B cell (primary cell): Measurements from ENCODE around the gene EIPR1. TPM values are rescaled to one million over a fixed set of nuclear protein-coding genes. Genes with fewer than 3 reads are reported as not detected.

Experiments used
- ATAC-seq: fragments of 200-7000 bp; cut with Tn5 transposase; one replicate; pipeline ENCODE4 v1.10.0; 2021; ENCODE audit warnings: low read depth, mild to moderate bottlenecking, moderate number of reproducible peaks, moderate library complexity
- CTCF ChIA-PET: fragments of 350-600 bp; sonication (Branson Sonifier 250); formaldehyde crosslinking; loops from one replicate; lab custom pipeline; 2021; ENCODE audit warnings: antibody characterized with exemption, inconsistent platforms; lab: Charles Lee
- POLR2A ChIA-PET: fragments of 350-600 bp; sonication (Branson Sonifier 250); formaldehyde crosslinking; loops from one replicate; lab custom pipeline; 2021; ENCODE audit warnings: antibody characterized with exemption; lab: Charles Lee
- DNase-seq: peaks from one replicate; pipeline ENCODE4 v3.0.0; 2013
- H2AFZ ChIP-seq: 2 replicates; pipeline ENCODE4 v1.6.1; 2012; ENCODE audit warnings: mild to moderate bottlenecking, low read depth, low read length; ENCODE audit not compliant: insufficient read depth, poor library complexity, severe bottlenecking
- H3K27ac ChIP-seq, 2 donors: 1 replicate in 1 of 2; 2 replicates in 1 of 2; pipeline ENCODE4 v1.5.1; 2012 to 2013; ENCODE audit warnings: low read length in 2 of 2, mild to moderate bottlenecking in 2 of 2, moderate library complexity in 1 of 2
- H3K27me3 ChIP-seq, 4 experiments: fragments of 200-600 bp in 1 of 4; sonication (generic) in 1 of 4; replicated peaks in 1 of 4; 1 replicate in 2 of 4; 2 replicates in 2 of 4; pipeline versions ENCODE4 v1.6.1 to v1.7.0; 2013 to 2016; ENCODE audit warnings: low read length in 3 of 4, mild to moderate bottlenecking in 2 of 4, mixed read lengths in 1 of 4, moderate library complexity in 1 of 4; ENCODE audit not compliant: insufficient read depth in 4 of 4, control insufficient read depth in 3 of 4; ENCODE audit errors: control extremely low read depth in 1 of 4
- H3K36me3 ChIP-seq, 2 experiments: replicated peaks in 1 of 2; 1 replicate in 1 of 2; 2 replicates in 1 of 2; pipeline versions ENCODE4 v1.6.1 to v1.7.1; 2013; ENCODE audit warnings: low read length in 1 of 2; ENCODE audit not compliant: insufficient read depth in 2 of 2, control insufficient read depth in 1 of 2; ENCODE audit errors: control extremely low read depth in 1 of 2, extremely low read depth in 1 of 2
- H3K4me1 ChIP-seq, 2 donors: fragments of 200-600 bp in 1 of 2; sonication (generic) in 1 of 2; 1 replicate in 1 of 2; 2 replicates in 1 of 2; pipeline versions ENCODE4 v1.5.1 to v1.6.1; 2013 to 2017; ENCODE audit warnings: low read length in 2 of 2; ENCODE audit not compliant: control insufficient read depth in 2 of 2, insufficient read depth in 2 of 2
- H3K4me2 ChIP-seq: replicated peaks from 2 replicates; pipeline ENCODE3; 2012; ENCODE audit warnings: mild to moderate bottlenecking, low read depth, low read length; ENCODE audit not compliant: poor library complexity, severe bottlenecking
- H3K4me3 ChIP-seq, 5 experiments: fragments of 200-600 bp in 1 of 5; sonication (generic) in 1 of 5; 1 replicate in 3 of 5; 2 replicates in 2 of 5; pipeline versions ENCODE4 v1.5.1 to v1.7.0; 2011 to 2016; ENCODE audit warnings: low read length in 4 of 5, mild to moderate bottlenecking in 4 of 5, low read depth in 2 of 5, control low read depth in 1 of 5, moderate library complexity in 1 of 5; ENCODE audit not compliant: insufficient read depth in 1 of 5; ENCODE audit errors: control extremely low read depth in 1 of 5, extremely low read depth in 1 of 5
- H3K79me2 ChIP-seq: fragments of 200-600 bp; sonication (generic); one replicate; pipeline ENCODE4 v1.6.0; 2016; ENCODE audit warnings: low read length; ENCODE audit not compliant: control insufficient read depth, insufficient read depth
- H3K9ac ChIP-seq: fragments of 200-600 bp; sonication (generic); 2 replicates; pipeline ENCODE4 v1.6.1; 2017; ENCODE audit warnings: mild to moderate bottlenecking, low read length, moderate library complexity
- H3K9me3 ChIP-seq, 3 donors: one replicate each; pipeline versions ENCODE4 v1.6.1 to v1.7.1; 2013; ENCODE audit warnings: low read length in 2 of 3; ENCODE audit not compliant: control insufficient read depth in 2 of 3, insufficient read depth in 1 of 3; ENCODE audit errors: control extremely low read depth in 1 of 3
- H4K20me1 ChIP-seq: 2 replicates; pipeline ENCODE4 v1.6.0; 2012; ENCODE audit warnings: mild to moderate bottlenecking, low read length; ENCODE audit not compliant: insufficient read depth, control insufficient read depth, poor library complexity, severe bottlenecking
- H3K27ac Mint-ChIP-seq: one replicate; pipeline ENCODE4 v1.8.0; 2021; ENCODE audit warnings: mixed read lengths
- H3K27me3 Mint-ChIP-seq: one replicate; pipeline ENCODE4 v1.8.0; 2021; ENCODE audit warnings: mixed read lengths
- H3K4me1 Mint-ChIP-seq: one replicate; pipeline ENCODE4 v1.8.0; 2021; ENCODE audit warnings: mixed read lengths
- H3K4me3 Mint-ChIP-seq: one replicate; pipeline ENCODE4 v1.8.0; 2021; ENCODE audit warnings: mixed read lengths
- H3K9me3 Mint-ChIP-seq: one replicate; pipeline ENCODE4 v1.8.0; 2022; ENCODE audit warnings: mixed read lengths; ENCODE audit not compliant: insufficient read depth
- EZH2 ChIP-seq: IDR thresholded peaks from 2 replicates; pipeline ENCODE4 v1.6.1; 2012; ENCODE audit warnings: borderline replicate concordance, low read depth, mild to moderate bottlenecking, moderate library complexity, low read length; ENCODE audit not compliant: insufficient read depth, poor library complexity, severe bottlenecking
- WGBS: methylation state at CpG from one replicate; pipeline ENCODE4 v1.1.5; 2013; ENCODE audit warnings: missing lambda C conversion rate; ENCODE audit not compliant: insufficient coverage; 5-methylcytosine and 5-hydroxymethylcytosine counted together
- intact Hi-C: fragments of 100-400 bp; cut with micrococcal nuclease; formaldehyde crosslinking; loops from one replicate; pipeline ENCODE4 v1.10.0; 2022
- polyA plus RNA-seq: library from polyadenylated mRNA; depleted of rRNA; stranded (reverse); fragments of >200 nt; gene quantifications from 2 replicates; pipeline ENCODE4 v1.2.3, GENCODE V29; 2012
- total RNA-seq, 2 donors: library from RNA; stranded (reverse); fragments of 120-200 nt in 1 of 2; gene quantifications; 1 replicate in 1 of 2; 2 replicates in 1 of 2; pipeline versions ENCODE4 v1.2.3 to v1.2.4, GENCODE V29; 2013 to 2022
- TF ChIP-seq, protein P1 (sequence below): fragments of 200-600 bp; IDR thresholded peaks from one replicate; pipeline ENCODE4 v1.8.0; 2022; ENCODE audit warnings: antibody characterized with exemption, mild to moderate bottlenecking

Gene EIPR1
- total and polyA plus RNA-seq, 2 donors (not counting 1 experiment from before 2014, with no cell fraction given), result 31.8 to 37.0 TPM

DNA sequence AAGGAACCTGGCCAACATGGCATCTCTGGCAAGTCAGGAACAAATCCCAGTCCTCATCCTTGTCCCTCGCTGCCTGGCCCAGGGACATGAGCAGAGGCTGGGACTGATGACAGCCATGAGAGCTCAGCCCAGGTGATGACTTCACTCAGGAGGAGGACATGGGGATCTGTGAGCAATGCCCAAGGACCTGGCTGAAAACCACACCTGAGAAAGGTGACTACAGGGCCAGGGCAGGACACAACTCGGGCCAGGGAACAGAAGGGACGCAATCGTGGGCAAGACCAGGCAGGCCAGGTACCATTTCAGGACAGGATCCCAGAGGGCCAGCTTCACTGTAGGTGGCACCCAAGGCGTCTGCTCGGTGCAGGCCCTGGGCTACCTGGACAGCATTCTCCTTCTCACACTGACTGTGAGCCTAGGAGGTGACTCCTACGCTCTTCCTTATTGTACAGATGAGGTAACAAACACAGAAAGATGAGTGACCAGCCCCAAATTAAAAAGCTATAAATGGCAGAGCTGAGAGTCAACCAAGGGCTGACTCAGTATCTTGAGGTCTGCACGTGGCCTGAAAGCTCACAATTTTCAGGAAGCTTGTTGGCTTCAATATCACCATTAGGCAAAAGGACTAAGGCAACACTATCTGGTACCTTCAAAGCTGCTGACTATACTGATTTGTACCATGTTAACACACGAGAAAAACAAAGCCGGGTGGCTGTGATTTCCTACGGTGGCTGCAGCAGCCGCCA is 141.1 kb downstream of the EIPR1 start:
- ATAC-seq, result no peak
- Mint-ChIP-seq H3K27ac (no peak overlapping the region), H3K27me3 (no peaks in the 10 kb centered on the region), H3K4me3 (no peak overlapping the region), H3K9me3 (no peaks in the 10 kb centered on the region), H3K4me1 (no peaks in the 10 kb centered on the region)
- no peak overlapping the region for H3K4me3 ChIP-seq
- DNase-seq, result no peak
- POLR2A ChIA-PET, result no interaction called here
- no peaks in the 10 kb centered on the region for H3K27me3 ChIP-seq
- H3K4me1 ChIP-seq, result peaks cover 11 to 16% of the 10 kb centered on the region in 2 donors
- peaks cover 32% of the 10 kb centered on the region for H3K79me2 ChIP-seq
- no peaks in the 10 kb centered on the region for H4K20me1 ChIP-seq
- 96% methylated on average over 10 of the region's 12 CpGs for WGBS
- H3K36me3 ChIP-seq, result peaks cover 0 to 2% of the 10 kb centered on the region in 2 experiments
- H2AFZ ChIP-seq, result no peak overlapping the region
- no peak overlapping the region for H3K4me2 ChIP-seq
- H3K27ac ChIP-seq, result no peak overlapping the region
- H3K9me3 ChIP-seq, result no peaks in the 10 kb centered on the region
- CTCF ChIA-PET, result no interaction called here
- intact Hi-C loops, result no loop called here
- no peak overlapping the region for H3K9ac ChIP-seq
- TF ChIP-seq, protein P1, sequence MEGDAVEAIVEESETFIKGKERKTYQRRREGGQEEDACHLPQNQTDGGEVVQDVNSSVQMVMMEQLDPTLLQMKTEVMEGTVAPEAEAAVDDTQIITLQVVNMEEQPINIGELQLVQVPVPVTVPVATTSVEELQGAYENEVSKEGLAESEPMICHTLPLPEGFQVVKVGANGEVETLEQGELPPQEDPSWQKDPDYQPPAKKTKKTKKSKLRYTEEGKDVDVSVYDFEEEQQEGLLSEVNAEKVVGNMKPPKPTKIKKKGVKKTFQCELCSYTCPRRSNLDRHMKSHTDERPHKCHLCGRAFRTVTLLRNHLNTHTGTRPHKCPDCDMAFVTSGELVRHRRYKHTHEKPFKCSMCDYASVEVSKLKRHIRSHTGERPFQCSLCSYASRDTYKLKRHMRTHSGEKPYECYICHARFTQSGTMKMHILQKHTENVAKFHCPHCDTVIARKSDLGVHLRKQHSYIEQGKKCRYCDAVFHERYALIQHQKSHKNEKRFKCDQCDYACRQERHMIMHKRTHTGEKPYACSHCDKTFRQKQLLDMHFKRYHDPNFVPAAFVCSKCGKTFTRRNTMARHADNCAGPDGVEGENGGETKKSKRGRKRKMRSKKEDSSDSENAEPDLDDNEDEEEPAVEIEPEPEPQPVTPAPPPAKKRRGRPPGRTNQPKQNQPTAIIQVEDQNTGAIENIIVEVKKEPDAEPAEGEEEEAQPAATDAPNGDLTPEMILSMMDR, result no peak
- no peak for TF ChIP-seq EZH2

DNA sequence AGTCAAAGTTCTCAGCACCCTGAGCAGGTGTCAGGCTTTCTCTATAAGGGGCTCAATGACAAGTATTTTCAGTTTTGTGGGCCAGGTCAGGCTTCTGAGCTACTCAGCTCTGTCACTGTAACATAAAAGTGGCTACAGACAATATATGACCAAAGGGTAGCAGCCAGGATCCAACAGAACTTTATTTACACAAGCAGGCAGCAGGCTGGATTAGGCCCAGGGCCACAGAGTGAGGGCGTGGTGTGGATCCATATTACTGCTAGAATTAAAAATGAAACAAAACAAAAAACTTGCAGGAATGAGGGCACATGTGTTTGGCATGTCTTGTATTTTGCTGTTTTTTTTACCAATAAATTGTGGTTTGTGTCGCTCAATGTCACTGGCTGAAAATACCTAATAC is 143.7 kb downstream of the EIPR1 start:
- intact Hi-C loops, result no loop called here
- Histone ChIP-seq H3K4me1 (peaks cover 0 to under 1% of the 10 kb centered on the region in 2 donors), H3K79me2 (peaks cover 14% of the 10 kb centered on the region), H3K36me3 (peaks cover 0 to 2% of the 10 kb centered on the region in 2 experiments), H3K27me3 (no peaks in the 10 kb centered on the region), H3K4me2 (no peak overlapping the region), H4K20me1 (no peaks in the 10 kb centered on the region), H3K9ac (no peak overlapping the region), H3K4me3 (no peak overlapping the region), H3K27ac (no peak overlapping the region), H2AFZ (no peak overlapping the region), H3K9me3 (peaks cover 2 to 7% (median 3%) of the 10 kb centered on the region in 3 donors)
- H3K27me3 Mint-ChIP-seq, result no peaks in the 10 kb centered on the region
- ChIA-PET CTCF (no interaction called here), POLR2A (no interaction called here)
- no peak for ATAC-seq
- no peak overlapping the region for H3K4me3 Mint-ChIP-seq
- no peak for TF ChIP-seq EZH2
- TF ChIP-seq, protein P1, result no peak
- no peaks in the 10 kb centered on the region for H3K4me1 Mint-ChIP-seq
- H3K9me3 Mint-ChIP-seq, result no peaks in the 10 kb centered on the region
- 100% methylated on average over 1 of the region's 2 CpGs for WGBS
- no peak overlapping the region for H3K27ac Mint-ChIP-seq
- DNase-seq, result no peak
